Measurements from ENCODE around the gene HOXB5.
A peak's percentile ranks its signal among the peaks of the same experiment; 100 is the strongest.

Gene HOXB5

GRCh38 chr17:48551596-48552465, 41.7 kb downstream of the HOXB5 start:
- H3K4me1 Mint-ChIP-seq = peaks cover 7% of the 10 kb centered on the region
- H3K9me3 Mint-ChIP-seq = no peaks in the 10 kb centered on the region
- H3K4me3 Mint-ChIP-seq = no peak overlapping the region
- no peak overlapping the region for H3K27ac Mint-ChIP-seq
- DNase-seq (ENCODE audit: low spot score in 2 of 2) = no peak
- H3K36me3 Mint-ChIP-seq = peaks cover 6% of the 10 kb centered on the region
- no peak for ATAC-seq

DNA sequence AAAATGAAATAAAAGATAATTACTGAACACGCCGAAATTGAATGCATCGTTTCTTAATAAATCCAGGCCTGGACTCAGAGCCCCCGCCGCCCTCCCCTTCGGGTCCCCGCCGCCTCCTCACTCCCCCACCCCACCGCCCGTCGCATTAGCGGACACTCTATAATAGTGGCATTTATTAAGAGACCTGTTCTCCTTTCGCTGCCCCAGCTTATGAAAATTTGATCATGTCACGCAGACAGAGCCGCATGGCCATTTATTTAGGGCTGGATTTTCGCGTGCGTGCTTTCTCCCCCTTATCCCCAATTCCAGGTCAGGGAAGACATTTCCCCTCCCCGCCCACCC, 42.4 kb downstream of the HOXB5 start:
- DNase-seq (ENCODE audit: low spot score in 2 of 2) (no peak), ATAC-seq (no peak)
- Mint-ChIP-seq H3K27ac (no peak overlapping the region), H3K4me3 (no peak overlapping the region), H3K4me1 (peaks cover 7% of the 10 kb centered on the region), H3K9me3 (no peaks in the 10 kb centered on the region), H3K36me3 (peaks cover 6% of the 10 kb centered on the region)

GRCh38 chr17:48550502-48551213, 42.9 kb downstream of the HOXB5 start:
- no peak for DNase-seq (ENCODE audit: low spot score in 2 of 2)
- Mint-ChIP-seq H3K36me3 (peaks cover 6% of the 10 kb centered on the region), H3K4me1 (peaks cover 7% of the 10 kb centered on the region), H3K27ac (no peak overlapping the region), H3K9me3 (no peaks in the 10 kb centered on the region), H3K4me3 (no peak overlapping the region)
- no peak for ATAC-seq

DNA sequence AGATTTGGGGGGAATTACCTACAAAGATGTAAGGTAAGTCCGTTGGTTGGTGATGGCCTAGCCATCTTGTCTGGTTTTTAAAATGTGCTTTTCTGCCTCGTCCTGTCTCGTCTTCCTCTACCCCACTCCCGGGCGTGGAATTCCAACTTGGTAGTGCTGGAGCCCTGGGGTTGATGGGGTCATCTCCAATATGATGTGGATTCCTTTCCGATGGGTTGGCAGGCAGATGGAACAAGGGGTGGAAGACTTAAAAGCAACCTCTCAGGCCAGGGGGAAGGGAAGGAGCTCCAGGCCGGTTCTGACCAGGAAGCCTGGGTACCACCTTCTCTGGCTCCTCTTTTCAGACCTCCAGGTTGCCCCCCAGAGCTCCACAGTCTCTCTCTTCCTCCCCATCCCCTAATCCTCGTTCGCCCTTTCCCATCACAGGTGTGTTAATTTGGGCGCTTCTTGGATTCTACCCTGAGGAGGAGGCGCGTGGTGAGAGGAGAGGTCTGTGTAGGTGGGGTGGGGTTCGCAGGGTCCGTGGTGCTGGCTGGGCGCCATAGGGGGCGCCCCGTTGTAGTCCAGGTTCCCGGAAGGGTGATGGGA, 43.6 kb downstream of the HOXB5 start:
- Mint-ChIP-seq H3K4me1 (peaks cover 3% of the 10 kb centered on the region), H3K4me3 (no peak overlapping the region), H3K36me3 (peaks cover 6% of the 10 kb centered on the region), H3K27ac (peak overlapping the region; percentile 48), H3K9me3 (no peaks in the 10 kb centered on the region)
- ATAC-seq (no peak), DNase-seq (ENCODE audit: low spot score in 2 of 2) (no peak)

GRCh38 chr17:48549281-48549630, 44.3 kb downstream of the HOXB5 start:
- Mint-ChIP-seq H3K4me3 (no peak overlapping the region), H3K9me3 (no peaks in the 10 kb centered on the region), H3K27ac (peak overlapping the region; percentile 48), H3K36me3 (peaks cover 4% of the 10 kb centered on the region), H3K4me1 (peaks cover under 1% of the 10 kb centered on the region)
- ATAC-seq (no peak), DNase-seq (ENCODE audit: low spot score in 2 of 2) (no peak)

DNA sequence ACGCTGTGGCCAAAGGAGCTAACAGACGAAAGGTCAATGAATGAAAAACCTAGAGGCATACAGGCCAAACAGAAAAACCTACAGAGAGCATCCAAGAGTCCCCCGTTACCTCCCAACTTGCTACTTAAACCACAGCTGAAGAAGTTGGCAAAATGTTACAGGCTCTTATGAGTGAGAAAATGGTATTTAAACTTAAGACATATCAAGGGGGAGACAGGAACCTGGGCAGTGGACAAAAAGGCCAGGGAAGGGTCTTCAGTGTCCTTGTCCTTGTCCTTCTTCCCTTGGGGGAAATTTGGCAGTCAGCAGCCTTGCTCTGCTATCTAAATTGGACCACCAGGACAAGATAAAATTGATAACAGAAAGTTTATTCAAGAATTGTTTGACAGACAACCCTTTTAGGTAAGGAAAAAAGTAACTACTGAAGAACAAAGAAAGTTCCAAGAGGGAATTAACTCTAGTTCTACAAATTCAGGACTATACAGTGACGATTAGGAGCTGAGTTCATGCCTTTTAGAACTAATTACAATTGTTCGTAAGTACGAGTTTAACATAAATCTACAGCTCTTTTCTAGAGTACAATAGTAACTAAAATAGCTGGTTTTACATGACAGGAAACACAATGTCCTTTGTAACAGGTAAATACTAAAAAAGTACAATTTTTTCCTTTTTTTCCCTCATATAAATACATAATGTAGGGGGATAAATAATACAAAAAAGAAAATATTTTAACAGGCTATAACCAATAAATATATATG, 44.9 kb downstream of the HOXB5 start:
- Mint-ChIP-seq H3K4me1 (peaks cover 6% of the 10 kb centered on the region), H3K36me3 (no peaks in the 10 kb centered on the region), H3K4me3 (no peak overlapping the region), H3K27ac (no peak overlapping the region), H3K9me3 (no peaks in the 10 kb centered on the region)
- DNase-seq (ENCODE audit: low spot score in 2 of 2) (no peak), ATAC-seq (no peak)

DNA sequence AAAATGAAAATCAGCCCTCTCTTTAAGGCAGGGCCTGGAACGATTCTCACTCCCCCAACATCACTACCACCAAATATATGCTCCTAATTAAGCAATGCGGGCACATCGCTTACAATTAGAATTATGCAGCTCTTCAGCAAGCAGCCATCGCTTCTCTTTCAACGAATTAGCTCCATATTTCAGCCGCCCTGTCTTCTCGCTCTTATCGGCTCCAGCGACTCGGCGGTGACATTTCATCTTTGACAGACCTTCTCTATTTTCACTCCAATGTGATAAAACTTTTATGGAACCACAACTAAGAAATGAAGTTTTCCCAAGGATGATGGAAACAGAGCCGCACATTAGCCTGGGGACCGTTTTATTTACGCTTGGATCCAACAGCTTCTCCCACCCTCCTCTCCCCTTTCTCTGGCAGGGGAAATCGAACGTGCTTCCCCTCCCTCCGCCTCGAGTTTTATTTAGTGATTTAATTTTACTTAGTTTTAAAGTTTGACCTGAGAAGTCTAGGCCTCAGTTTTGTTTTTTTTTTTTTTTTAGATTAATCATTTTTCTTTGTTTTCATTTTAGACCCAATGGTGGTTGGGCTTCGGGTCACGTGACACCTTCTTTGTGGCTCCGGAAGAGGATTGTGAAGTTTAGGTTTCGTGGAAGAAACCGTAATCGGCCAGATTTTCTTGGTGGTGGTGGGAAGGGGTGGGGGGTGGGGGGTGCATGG, 45.6 kb downstream of the HOXB5 start:
- no peak overlapping the region for H3K4me3 Mint-ChIP-seq
- peaks cover 11% of the 10 kb centered on the region for H3K4me1 Mint-ChIP-seq
- no peak for ATAC-seq
- no peak overlapping the region for H3K27ac Mint-ChIP-seq
- H3K9me3 Mint-ChIP-seq = no peaks in the 10 kb centered on the region
- peaks cover 2% of the 10 kb centered on the region for H3K36me3 Mint-ChIP-seq
- no peak for DNase-seq (ENCODE audit: low spot score in 2 of 2)

DNA sequence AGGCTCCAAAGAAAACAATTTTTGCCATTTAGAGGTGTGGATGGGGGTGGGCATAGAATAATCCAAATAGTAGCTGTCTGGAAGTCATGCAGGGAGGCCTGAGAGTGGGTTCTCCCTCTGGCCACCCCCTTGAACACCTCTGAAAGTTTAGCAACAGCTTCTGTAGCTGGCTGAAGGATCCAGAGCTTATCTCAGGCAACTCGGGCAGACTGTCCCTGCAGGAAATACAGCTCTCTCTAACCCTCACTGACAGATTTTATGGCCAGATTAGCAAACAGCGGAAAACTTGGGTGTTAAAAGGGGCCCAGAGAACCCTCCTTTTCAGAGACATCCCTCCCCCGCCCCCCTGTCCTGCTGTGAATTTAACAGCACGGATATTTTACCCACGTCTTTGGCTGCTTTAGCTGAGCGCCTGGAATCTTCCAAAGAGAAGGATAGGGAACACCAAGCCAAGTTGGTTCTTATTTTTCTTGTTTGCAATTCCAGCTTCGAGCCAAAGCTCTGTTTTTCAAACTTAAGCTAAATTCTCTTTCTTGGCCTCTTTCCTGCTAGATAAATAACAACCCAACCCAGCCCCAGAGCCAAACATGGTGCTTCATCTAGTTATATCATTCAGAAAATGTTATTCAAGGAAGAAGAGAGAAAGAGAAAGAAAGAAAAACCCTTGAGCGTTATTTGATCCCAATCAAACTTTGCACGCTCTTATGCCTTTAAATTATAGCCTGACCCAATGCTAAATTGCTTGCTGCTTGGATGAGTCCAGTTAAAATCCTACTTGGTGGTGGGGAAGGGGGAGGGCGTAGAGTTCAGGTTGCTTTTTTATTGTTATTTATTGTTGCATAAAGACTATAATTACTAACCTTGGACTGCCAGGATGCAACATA, 46.4 kb downstream of the HOXB5 start:
- no peak for DNase-seq (ENCODE audit: low spot score in 2 of 2)
- peaks cover 19% of the 10 kb centered on the region for H3K4me1 Mint-ChIP-seq
- no peaks in the 10 kb centered on the region for H3K9me3 Mint-ChIP-seq
- no peak overlapping the region for H3K4me3 Mint-ChIP-seq
- ATAC-seq = no peak
- peaks cover 6% of the 10 kb centered on the region for H3K36me3 Mint-ChIP-seq
- H3K27ac Mint-ChIP-seq = no peak overlapping the region

- Mint-ChIP-seq H3K9me3 (no peaks in the 10 kb centered on the region), H3K36me3 (peaks cover 6% of the 10 kb centered on the region), H3K4me1 (peaks cover 24% of the 10 kb centered on the region), H3K4me3 (no peak overlapping the region), H3K27ac (no peak overlapping the region)
- ATAC-seq (no peak), DNase-seq (ENCODE audit: low spot score in 2 of 2) (no peak)
Measured at GRCh38 chr17:48546137-48546923, 47.2 kb downstream of the HOXB5 start.

DNA sequence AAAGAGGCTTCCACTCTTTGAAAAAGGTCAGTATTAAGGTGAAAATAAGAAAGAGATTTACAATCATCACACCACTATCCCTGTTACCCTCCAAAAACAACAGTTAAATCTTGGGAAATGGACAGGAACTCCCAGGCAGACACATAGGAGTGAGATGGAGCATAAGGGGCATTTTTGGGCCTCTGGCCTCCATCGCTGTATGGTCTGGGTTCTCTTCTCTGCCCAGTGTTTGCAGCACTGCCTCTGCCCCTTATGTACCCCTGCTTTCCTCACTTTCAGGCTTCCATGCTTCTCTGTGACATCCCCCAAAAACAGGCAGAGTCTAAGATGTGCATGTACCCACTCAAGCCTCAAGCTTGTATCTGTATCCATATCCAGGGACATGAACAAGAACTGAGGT, 48.0 kb downstream of the HOXB5 start:
- Mint-ChIP-seq H3K36me3 (peaks cover 6% of the 10 kb centered on the region), H3K27ac (no peak overlapping the region), H3K9me3 (no peaks in the 10 kb centered on the region), H3K4me1 (peaks cover 24% of the 10 kb centered on the region), H3K4me3 (peak overlapping the region; percentile 78)
- DNase-seq (ENCODE audit: low spot score in 2 of 2) = no peak
- no peak for ATAC-seq

GRCh38 chr17:48545022-48545375, 48.6 kb downstream of the HOXB5 start, which contains the start of gene HOXB2:
HOXB2 (minus strand) TSS chr17:48545109; CDS start chr17:48544911, 198 bp downstream.
- Mint-ChIP-seq H3K4me3 (peak within 1 kb of the TSS; percentile 78), H3K36me3 (peaks cover 6% of the 10 kb centered on the region), H3K4me1 (peaks cover 24% of the 10 kb centered on the region), H3K9me3 (no peaks in the 10 kb centered on the region), H3K27ac (peak within 1 kb of the TSS; percentile 97)
- ATAC-seq (no peak), DNase-seq (ENCODE audit: low spot score in 2 of 2) (no peak)

DNA sequence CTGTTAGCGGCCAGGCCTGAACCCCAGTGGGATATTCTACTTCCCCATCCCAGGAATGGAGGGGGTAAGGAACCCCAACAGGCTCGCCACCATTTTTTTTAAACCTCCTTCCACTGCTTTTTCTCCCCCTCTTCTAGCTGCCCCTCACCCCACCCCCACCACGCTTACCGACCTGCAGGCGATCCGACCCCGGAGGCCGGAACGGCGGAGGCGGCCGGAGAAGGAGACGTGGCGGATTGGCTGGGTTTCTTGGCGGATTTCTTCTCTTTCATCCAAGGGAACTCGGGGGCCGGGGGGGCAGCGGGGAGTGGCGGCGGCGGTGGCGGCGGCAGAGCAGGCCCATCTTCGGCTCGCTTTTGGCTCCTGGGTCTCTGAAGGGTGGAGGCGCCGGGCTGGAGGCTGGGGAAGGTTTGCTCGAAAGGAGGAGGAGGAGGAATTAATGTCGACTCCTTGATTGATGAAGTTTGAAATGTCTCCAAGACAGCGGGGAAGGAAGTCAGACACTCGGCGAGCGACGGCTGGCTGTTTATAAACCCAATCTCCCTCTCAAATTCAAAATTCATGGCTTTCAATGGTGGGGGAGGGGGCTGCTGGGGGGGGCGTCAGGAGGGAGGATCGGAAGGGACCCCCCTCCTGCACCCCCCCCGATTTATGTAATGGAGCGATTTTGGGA, 49.1 kb downstream of the HOXB5 start:
- no peaks in the 10 kb centered on the region for H3K9me3 Mint-ChIP-seq
- ATAC-seq (no peak), DNase-seq (ENCODE audit: low spot score in 2 of 2) (no peak)
- H3K4me1 Mint-ChIP-seq = peaks cover 24% of the 10 kb centered on the region
- peaks cover 6% of the 10 kb centered on the region for H3K36me3 Mint-ChIP-seq
- H3K27ac Mint-ChIP-seq = peak overlapping the region; percentile 97
- peak overlapping the region; percentile 78 for H3K4me3 Mint-ChIP-seq

DNA sequence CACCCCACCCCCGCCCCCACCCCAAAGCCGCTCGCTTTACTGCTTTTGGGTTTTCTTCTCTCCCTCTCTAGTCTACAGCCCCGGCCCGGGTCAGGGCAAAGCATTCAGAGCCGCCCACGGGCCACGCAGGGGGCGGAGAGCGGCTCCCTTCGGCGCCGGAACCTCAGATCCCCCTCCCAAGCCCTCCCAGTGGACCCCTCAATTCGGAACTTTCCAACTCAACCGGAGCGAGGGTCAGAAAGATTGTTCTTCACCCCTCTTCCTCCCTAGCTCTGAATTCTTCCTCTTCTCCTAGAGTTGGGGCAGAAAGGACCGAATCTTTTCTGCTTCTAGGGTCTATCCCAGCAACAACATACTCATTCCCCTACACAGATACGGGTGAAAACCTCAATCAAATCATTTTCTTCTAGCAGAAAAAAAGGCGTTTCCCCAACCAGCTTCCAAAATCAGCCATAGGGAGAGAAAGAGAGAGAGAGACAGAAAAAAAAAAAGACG, 49.7 kb downstream of the HOXB5 start:
- peak overlapping the region; percentile 97 for H3K27ac Mint-ChIP-seq

More for the DNA sequence above, 49.7 kb downstream of the HOXB5 start:
- DNase-seq (ENCODE audit: low spot score in 2 of 2) (peak; percentile 8 to 65), ATAC-seq (peak; percentile 66)
- Mint-ChIP-seq H3K4me1 (peaks cover 24% of the 10 kb centered on the region), H3K36me3 (peaks cover 6% of the 10 kb centered on the region), H3K4me3 (peak overlapping the region; percentile 78), H3K9me3 (no peaks in the 10 kb centered on the region)
